Liver (tissue), 9 donors: Measurements from ENCODE around the gene RIPK1. TPM values are rescaled to one million over a fixed set of nuclear protein-coding genes. Genes with fewer than 3 reads are reported as not detected.
A peak's percentile ranks its signal among the peaks of the same experiment; 100 is the strongest.
"Not testable (repeated sequence)": the region's sequence is repeated elsewhere in the genome, so short reads cannot be mapped to it uniquely, and the experiment has no call there.

Experiments
- DNase-seq: peaks from one replicate; pipeline ENCODE4 v3.0.0-alpha.2; 2017; ENCODE audit warnings: low spot score
- H3K27ac ChIP-seq, 2 donors: one replicate each; pipeline ENCODE4 v1.7.0; 2013; ENCODE audit warnings: inconsistent platforms in 2 of 2, low read length in 2 of 2, control low read depth in 1 of 2, low read depth in 1 of 2, mild to moderate bottlenecking in 1 of 2
- H3K27me3 ChIP-seq, 4 donors: one replicate each; pipeline versions ENCODE4 v1.6.1 to v1.7.0; 2013; ENCODE audit warnings: low read length in 3 of 4, inconsistent platforms in 1 of 4, mild to moderate bottlenecking in 1 of 4, moderate library complexity in 1 of 4; ENCODE audit not compliant: control insufficient read depth in 4 of 4, insufficient read depth in 4 of 4
- H3K36me3 ChIP-seq, 4 donors: one replicate each; pipeline versions ENCODE4 v1.6.1 to v1.7.0; 2013; ENCODE audit warnings: low read length in 3 of 4, mild to moderate bottlenecking in 3 of 4, low read depth in 1 of 4, moderate library complexity in 1 of 4; ENCODE audit not compliant: control insufficient read depth in 4 of 4, insufficient read depth in 3 of 4
- H3K4me1 ChIP-seq, 4 donors: one replicate each; pipeline versions ENCODE4 v1.6.1 to v1.7.0; 2013; ENCODE audit warnings: low read length in 3 of 4, mild to moderate bottlenecking in 3 of 4, moderate library complexity in 1 of 4; ENCODE audit not compliant: control insufficient read depth in 4 of 4, insufficient read depth in 4 of 4
- H3K4me3 ChIP-seq, 3 donors: one replicate each; pipeline versions ENCODE4 v1.6.1 to v1.7.0; 2013; ENCODE audit warnings: low read length in 3 of 3, control low read depth in 1 of 3, low read depth in 1 of 3, mild to moderate bottlenecking in 1 of 3
- H3K9ac ChIP-seq, 2 donors: one replicate each; pipeline ENCODE4 v1.7.0; 2013; ENCODE audit warnings: low read length in 2 of 2, mild to moderate bottlenecking in 2 of 2, moderate library complexity in 2 of 2, control low read depth in 1 of 2, low read depth in 1 of 2
- H3K9me3 ChIP-seq, 4 donors: one replicate each; pipeline versions ENCODE4 v1.6.1 to v1.7.0; 2013; ENCODE audit warnings: low read length in 3 of 4; ENCODE audit not compliant: control insufficient read depth in 4 of 4
- EGR1 ChIP-seq, 2 donors: IDR thresholded peaks; 2 replicates each; pipeline ENCODE4 v1.6.1; 2016 to 2018; ENCODE audit warnings: antibody characterized with exemption in 2 of 2, low read depth in 2 of 2
- FOXA1 ChIP-seq: IDR thresholded peaks from 2 replicates; pipeline ENCODE4 v1.6.1; 2016; ENCODE audit warnings: antibody characterized with exemption
- HNF4A ChIP-seq, 2 donors: conservative IDR thresholded peaks; 2 replicates each; pipeline ENCODE4 v1.6.1; 2016; ENCODE audit warnings: antibody characterized with exemption in 2 of 2, mild to moderate bottlenecking in 2 of 2
- NR2F2 ChIP-seq: IDR thresholded peaks from 2 replicates; pipeline ENCODE4 v1.6.1; 2016; ENCODE audit warnings: antibody characterized with exemption
- RAD21 ChIP-seq, 2 donors: IDR thresholded peaks; 2 replicates each; pipeline ENCODE4 v1.6.1; 2016; ENCODE audit warnings: antibody characterized with exemption in 2 of 2, mild to moderate bottlenecking in 2 of 2
- REST ChIP-seq: IDR thresholded peaks from 2 replicates; pipeline ENCODE4 v1.6.1; 2016; ENCODE audit warnings: antibody characterized with exemption, mild to moderate bottlenecking
- RXRA ChIP-seq, 2 donors: IDR thresholded peaks; 2 replicates each; pipeline ENCODE4 v1.6.1; 2017 to 2018; ENCODE audit warnings: antibody characterized with exemption in 2 of 2, mild to moderate bottlenecking in 1 of 2
- YY1 ChIP-seq: IDR thresholded peaks from 2 replicates; pipeline ENCODE4 v1.6.1; 2016; ENCODE audit warnings: antibody characterized with exemption, mild to moderate bottlenecking
- WGBS: extraction: QIAGEN DNeasy Blood & Tissue Kit; methylation state at CpG from one replicate; pipeline ENCODE4 v1.1.7; 2013; 5-methylcytosine and 5-hydroxymethylcytosine counted together
- polyA plus RNA-seq, 2 donors: library from polyadenylated mRNA; stranded (reverse) in 1 of 2; unstranded in 1 of 2; fragments of 200-250 nt in 1 of 2; fragments of >200 nt in 1 of 2; fragmentation: Nextera tagmentation in 1 of 2; extraction: Ambion mirVana in 1 of 2; gene quantifications; one replicate each; pipeline versions ENCODE4 v1.2.1 to v1.2.3, GENCODE V29; 2013 to 2015
- total RNA-seq, 2 donors: library from RNA; depleted of rRNA; stranded (reverse); fragments of >200 nt; gene quantifications; one replicate each; pipeline ENCODE4 v1.2.3, GENCODE V29; 2014
- TF ChIP-seq, protein P1 (sequence below): IDR thresholded peaks from 2 replicates; pipeline ENCODE4 v1.6.1; 2016; ENCODE audit warnings: antibody characterized with exemption
- donor health status: healthy.
- donor health status: healthy.
- donor health status: healthy.
- donor health status: healthy.
- donor health status: healthy.

RIPK1 gene
- total and polyA plus RNA-seq, 4 donors: 6.7 to 27.2 (median 13.3) TPM

- Histone ChIP-seq H3K9ac (no peak overlapping the region), H3K27me3 (no peaks in the 10 kb centered on the region), H3K9me3 (no peaks in the 10 kb centered on the region), H3K27ac (no peak overlapping the region), H3K4me1 (peaks cover 0 to 12% (median 1%) of the 10 kb centered on the region in 4 donors), H3K4me3 (no peak overlapping the region), H3K36me3 (peaks cover 9 to 38% (median 32%) of the 10 kb centered on the region in 4 donors)
- WGBS: 94% methylated on average over 6 of the region's 6 CpGs
- TF ChIP-seq HNF4A (conservative IDR thresholded peaks at IDR 0.05) (no peak), YY1 (no peak), REST (no peak), FOXA1 (no peak), NR2F2 (no peak), RXRA (IDR thresholded peaks at IDR 0.05) (no peak), EGR1 (IDR thresholded peaks at IDR 0.05; ENCODE audit: low read depth in 2 of 2) (no peak), RAD21 (IDR thresholded peaks at IDR 0.05) (no peak)
- TF ChIP-seq, protein P1, sequence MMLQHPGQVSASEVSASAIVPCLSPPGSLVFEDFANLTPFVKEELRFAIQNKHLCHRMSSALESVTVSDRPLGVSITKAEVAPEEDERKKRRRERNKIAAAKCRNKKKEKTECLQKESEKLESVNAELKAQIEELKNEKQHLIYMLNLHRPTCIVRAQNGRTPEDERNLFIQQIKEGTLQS: no peak
- no peak for DNase-seq
Observed at GRCh38 chr6:3019749-3020320, 48.5 kb upstream of the RIPK1 start.

- H3K27ac ChIP-seq, H3K27me3 ChIP-seq, H3K9me3 ChIP-seq, DNase-seq, H3K4me3 ChIP-seq, H3K9ac ChIP-seq: not testable (repeated sequence)
- peaks cover 0 to 27% (median 25%) of the 10 kb centered on the region in 4 donors for H3K36me3 ChIP-seq
- H3K4me1 ChIP-seq: peaks cover 2 to 18% (median 3%) of the 10 kb centered on the region in 4 donors
- 94% methylated on average over 2 of the region's 2 CpGs for WGBS
Observed at GRCh38 chr6:3020976-3021598, 47.2 kb upstream of the RIPK1 start.

DNA sequence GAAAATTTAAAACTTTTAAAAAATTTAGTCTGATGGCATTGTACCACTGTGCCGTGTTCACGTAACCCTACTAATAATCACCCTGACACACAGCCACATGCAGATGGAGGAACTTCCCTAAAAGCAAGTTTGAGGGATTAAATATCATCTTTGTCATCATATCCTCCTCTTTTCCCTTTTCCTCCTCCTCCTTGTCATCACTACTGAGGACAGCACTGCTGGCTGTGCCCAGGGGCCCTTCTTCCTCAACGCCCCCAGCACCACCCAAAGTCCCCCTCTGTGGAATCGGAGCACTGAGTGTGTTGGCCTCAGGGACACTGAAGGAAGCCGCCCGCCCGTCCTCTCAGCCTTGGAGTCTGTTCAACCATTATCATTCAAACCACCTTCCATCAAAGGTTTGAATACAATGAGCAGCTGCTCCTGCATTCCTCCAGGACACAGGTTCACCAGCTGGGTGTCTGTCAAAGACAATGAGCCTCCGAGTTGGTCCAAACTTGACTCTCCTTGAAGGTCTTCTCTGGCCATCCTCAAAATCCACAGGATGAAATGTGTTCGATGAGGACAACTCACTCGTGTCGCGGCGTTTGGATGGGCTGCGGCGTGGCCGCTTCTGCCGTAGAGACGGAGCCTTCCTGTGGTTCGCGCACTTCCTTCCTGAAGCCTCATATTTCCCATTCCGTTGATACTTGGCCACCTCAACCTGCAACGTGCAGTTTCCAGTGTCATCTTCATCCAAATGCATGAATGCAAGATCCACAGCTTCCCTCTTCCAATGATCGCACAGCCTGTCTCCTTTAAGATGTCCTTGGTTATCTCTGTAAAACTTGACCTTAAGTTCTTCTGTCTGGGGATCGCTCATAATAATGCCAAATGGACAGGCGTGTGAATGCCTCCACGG, 45.3 kb upstream of the RIPK1 start:
- WGBS: 46% methylated on average over 26 of the region's 26 CpGs
- TF ChIP-seq YY1 (peak; percentile 2), REST (no peak)
- DNase-seq: no peak
- Histone ChIP-seq H3K9me3 (no peaks in the 10 kb centered on the region), H3K27me3 (no peaks in the 10 kb centered on the region), H3K9ac (no peak overlapping the region), H3K4me1 (peaks cover 2 to 18% (median 3%) of the 10 kb centered on the region in 4 donors), H3K4me3 (peak overlapping the region; percentile 47 to 60 (median 49)), H3K36me3 (peaks cover 0 to 14% (median 11%) of the 10 kb centered on the region in 4 donors), H3K27ac (peak overlapping the region; percentile 78 to 81)
